Calu3 (cell line): ENCODE data around the gene TCTN3. TPM values are rescaled to one million over a fixed set of nuclear protein-coding genes. Genes with fewer than 3 reads are reported as not detected.

Experiments
- BruUV-seq: library from RNA; stranded (reverse); fragments of 400-500 nt; replicated peaks from 2 replicates; lab custom pipeline; 2021; lab: Mats Ljungman, UMichigan
- CTCF ChIA-PET: fragments of 300-600 bp; sonication (Branson Sonifier 250); formaldehyde crosslinking; loops from one replicate; lab custom pipeline; 2022; ENCODE audit warnings: antibody characterized with exemption; lab: Charles Lee
- DNase-seq: peaks from one replicate; pipeline ENCODE4 v3.0.0; 2022
- H3K27ac Mint-ChIP-seq: one replicate; pipeline ENCODE4 v1.8.0; 2022; ENCODE audit warnings: mixed read lengths; ENCODE audit not compliant: unreplicated experiment
- H3K27me3 Mint-ChIP-seq: one replicate; pipeline ENCODE4 v1.8.0; 2022; ENCODE audit warnings: mixed read lengths; ENCODE audit not compliant: unreplicated experiment
- H3K36me3 Mint-ChIP-seq: one replicate; pipeline ENCODE4 v1.8.0; 2022; ENCODE audit warnings: mild to moderate bottlenecking, moderate library complexity, mixed read lengths; ENCODE audit not compliant: insufficient read depth, unreplicated experiment
- H3K4me1 Mint-ChIP-seq: one replicate; pipeline ENCODE4 v1.8.0; 2022; ENCODE audit warnings: mild to moderate bottlenecking, low read depth, mixed read lengths; ENCODE audit not compliant: unreplicated experiment
- H3K4me3 Mint-ChIP-seq: one replicate; pipeline ENCODE4 v1.8.0; 2022; ENCODE audit warnings: mild to moderate bottlenecking, low read depth, moderate library complexity, mixed read lengths; ENCODE audit not compliant: unreplicated experiment
- H3K9me3 Mint-ChIP-seq: one replicate; pipeline ENCODE4 v1.8.0; 2022; ENCODE audit warnings: low read depth, mixed read lengths; ENCODE audit not compliant: unreplicated experiment
- CTCF ChIP-seq: fragments of 200-600 bp; IDR thresholded peaks from one replicate; pipeline ENCODE4 v1.8.0; 2022; ENCODE audit warnings: antibody characterized with exemption; ENCODE audit not compliant: unreplicated experiment
- intact Hi-C: fragments of 100-400 bp; cut with micrococcal nuclease; formaldehyde crosslinking; loops from one replicate; pipeline ENCODE4 v1.10.0; 2022; ENCODE audit not compliant: unreplicated experiment
- total RNA-seq: library from RNA; stranded (reverse); gene quantifications from 2 replicates; pipeline ENCODE4 v1.2.3, GENCODE V29; 2022

Gene TCTN3
- total RNA-seq, 1 experiment from 2014 or later: 23.5 TPM

- intact Hi-C loops: no loop called here
- no peak for TF ChIP-seq CTCF
- H3K27me3 Mint-ChIP-seq: no peaks in the 10 kb centered on the region
- no peak for DNase-seq
- H3K4me1 Mint-ChIP-seq: peaks cover 15% of the 10 kb centered on the region
- CTCF ChIA-PET: interaction anchor here (0.6 kb wide), 1 partner anchor 48 kb away, joined by 3 read pairs; the partner anchor contains the start of gene TCTN3
- peaks cover 19% of the 10 kb centered on the region for H3K36me3 Mint-ChIP-seq
- BruUV-seq: no TSS peak
- H3K27ac Mint-ChIP-seq: no peak overlapping the region
- H3K4me3 Mint-ChIP-seq: no peak overlapping the region
- H3K9me3 Mint-ChIP-seq: no peaks in the 10 kb centered on the region
Measured at GRCh38 chr10:95646160-95646559, 47.6 kb downstream of the TCTN3 start.

GRCh38 chr10:95644901-95645300 is 48.8 kb downstream of the TCTN3 start:
- Mint-ChIP-seq H3K36me3 (peaks cover 16% of the 10 kb centered on the region), H3K4me3 (no peak overlapping the region), H3K4me1 (peaks cover 15% of the 10 kb centered on the region), H3K9me3 (no peaks in the 10 kb centered on the region), H3K27ac (no peak overlapping the region), H3K27me3 (no peaks in the 10 kb centered on the region)
- no peak for TF ChIP-seq CTCF
- intact Hi-C loops: no loop called here
- DNase-seq: no peak
- BruUV-seq: no TSS peak
- CTCF ChIA-PET: no interaction called here

- no peak for TF ChIP-seq CTCF
- no peak for DNase-seq
- intact Hi-C loops: no loop called here
- CTCF ChIA-PET: no interaction called here
- Mint-ChIP-seq H3K4me3 (no peak overlapping the region), H3K27me3 (no peaks in the 10 kb centered on the region), H3K9me3 (no peaks in the 10 kb centered on the region), H3K27ac (peak overlapping the region; percentile 15), H3K4me1 (peaks cover under 1% of the 10 kb centered on the region), H3K36me3 (peaks cover 10% of the 10 kb centered on the region)
- no TSS peak for BruUV-seq
Measured at GRCh38 chr10:95640891-95641315, 52.8 kb downstream of the TCTN3 start.

GRCh38 chr10:95637911-95638310 is 55.8 kb downstream of the TCTN3 start:
- BruUV-seq: no TSS peak
- TF ChIP-seq CTCF: no peak
- intact Hi-C loops: no loop called here
- DNase-seq: no peak
- Mint-ChIP-seq H3K4me3 (no peak overlapping the region), H3K9me3 (no peaks in the 10 kb centered on the region), H3K27ac (no peak overlapping the region), H3K4me1 (no peaks in the 10 kb centered on the region), H3K36me3 (peaks cover 10% of the 10 kb centered on the region), H3K27me3 (no peaks in the 10 kb centered on the region)
- CTCF ChIA-PET: no interaction called here
